ENCODE data around the gene PRKCA. TPM values are rescaled to one million over a fixed set of nuclear protein-coding genes. Genes with fewer than 3 reads are reported as not detected.

The PRKCA gene
- total and polyA plus RNA-seq, 2 of the 13 experiments (the other 11 are each of a cell fraction or from before 2014, with no cell fraction given) = 18.5 to 21.5 TPM

- TF ChIP-seq, protein P1, sequence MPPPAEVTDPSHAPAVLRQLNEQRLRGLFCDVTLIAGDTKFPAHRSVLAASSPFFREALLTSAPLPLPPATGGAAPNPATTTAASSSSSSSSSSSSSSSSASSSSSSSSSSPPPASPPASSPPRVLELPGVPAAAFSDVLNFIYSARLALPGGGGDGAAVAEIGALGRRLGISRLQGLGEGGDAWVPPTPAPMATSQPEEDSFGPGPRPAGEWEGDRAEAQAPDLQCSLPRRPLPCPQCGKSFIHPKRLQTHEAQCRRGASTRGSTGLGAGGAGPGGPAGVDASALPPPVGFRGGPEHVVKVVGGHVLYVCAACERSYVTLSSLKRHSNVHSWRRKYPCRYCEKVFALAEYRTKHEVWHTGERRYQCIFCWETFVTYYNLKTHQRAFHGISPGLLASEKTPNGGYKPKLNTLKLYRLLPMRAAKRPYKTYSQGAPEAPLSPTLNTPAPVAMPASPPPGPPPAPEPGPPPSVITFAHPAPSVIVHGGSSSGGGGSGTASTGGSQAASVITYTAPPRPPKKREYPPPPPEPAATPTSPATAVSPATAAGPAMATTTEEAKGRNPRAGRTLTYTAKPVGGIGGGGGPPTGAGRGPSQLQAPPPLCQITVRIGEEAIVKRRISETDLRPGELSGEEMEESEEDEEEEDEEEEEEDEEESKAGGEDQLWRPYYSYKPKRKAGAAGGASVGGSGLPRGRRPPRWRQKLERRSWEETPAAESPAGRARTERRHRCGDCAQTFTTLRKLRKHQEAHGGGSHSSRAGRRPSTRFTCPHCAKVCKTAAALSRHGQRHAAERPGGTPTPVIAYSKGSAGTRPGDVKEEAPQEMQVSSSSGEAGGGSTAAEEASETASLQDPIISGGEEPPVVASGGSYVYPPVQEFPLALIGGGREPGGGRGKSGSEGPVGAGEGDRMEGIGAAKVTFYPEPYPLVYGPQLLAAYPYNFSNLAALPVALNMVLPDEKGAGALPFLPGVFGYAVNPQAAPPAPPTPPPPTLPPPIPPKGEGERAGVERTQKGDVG (CRISPR knock-in tag; IDR thresholded peaks at IDR 0.05; ENCODE audit: borderline replicate concordance) = no peak
- TF ChIP-seq TRAFD1 (CRISPR knock-in tag; IDR thresholded peaks at IDR 0.05; ENCODE audit: borderline replicate concordance) (no peak), ZBTB1 (CRISPR knock-in tag; IDR thresholded peaks at IDR 0.05; ENCODE audit: borderline replicate concordance) (no peak), IRF2 (CRISPR knock-in tag; IDR thresholded peaks at IDR 0.05) (no peak), ZNF629 (CRISPR knock-in tag; conservative IDR thresholded peaks at IDR 0.05) (no peak), IKZF1 (IDR thresholded peaks at IDR 0.05) (no peak), ZNF317 (CRISPR knock-in tag; IDR thresholded peaks at IDR 0.05) (no peak), ZNF646 (CRISPR knock-in tag; IDR thresholded peaks at IDR 0.05) (no peak), ZNF207 (IDR thresholded peaks at IDR 0.05; ENCODE audit: borderline replicate concordance) (no peak), GTF3A (CRISPR knock-in tag; conservative IDR thresholded peaks at IDR 0.05) (no peak), STAT5B (CRISPR knock-in tag; IDR thresholded peaks at IDR 0.05) (no peak), RFX5 (IDR thresholded peaks at IDR 0.05; ENCODE audit: low read depth, low read length) (no peak), NCOA1 (CRISPR knock-in tag; IDR thresholded peaks at IDR 0.05) (no peak), PBX2 (CRISPR knock-in tag; IDR thresholded peaks at IDR 0.05) (no peak)
- TF ChIP-seq, protein P2, sequence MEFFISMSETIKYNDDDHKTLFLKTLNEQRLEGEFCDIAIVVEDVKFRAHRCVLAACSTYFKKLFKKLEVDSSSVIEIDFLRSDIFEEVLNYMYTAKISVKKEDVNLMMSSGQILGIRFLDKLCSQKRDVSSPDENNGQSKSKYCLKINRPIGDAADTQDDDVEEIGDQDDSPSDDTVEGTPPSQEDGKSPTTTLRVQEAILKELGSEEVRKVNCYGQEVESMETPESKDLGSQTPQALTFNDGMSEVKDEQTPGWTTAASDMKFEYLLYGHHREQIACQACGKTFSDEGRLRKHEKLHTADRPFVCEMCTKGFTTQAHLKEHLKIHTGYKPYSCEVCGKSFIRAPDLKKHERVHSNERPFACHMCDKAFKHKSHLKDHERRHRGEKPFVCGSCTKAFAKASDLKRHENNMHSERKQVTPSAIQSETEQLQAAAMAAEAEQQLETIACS (CRISPR knock-in tag; IDR thresholded peaks at IDR 0.05) = no peak
Measured at GRCh38 chr17:66533572-66533971, 231.2 kb downstream of the PRKCA start (continued).

Measured in HepG2 (cell line).